OCI-M1 (cell line): ENCODE data around the gene SEZ6.

Experiments used
- DNase-seq: peaks from one replicate; lab custom pipeline; 2025; lab: John Stamatoyannopoulos, UW

The SEZ6 gene

DNA sequence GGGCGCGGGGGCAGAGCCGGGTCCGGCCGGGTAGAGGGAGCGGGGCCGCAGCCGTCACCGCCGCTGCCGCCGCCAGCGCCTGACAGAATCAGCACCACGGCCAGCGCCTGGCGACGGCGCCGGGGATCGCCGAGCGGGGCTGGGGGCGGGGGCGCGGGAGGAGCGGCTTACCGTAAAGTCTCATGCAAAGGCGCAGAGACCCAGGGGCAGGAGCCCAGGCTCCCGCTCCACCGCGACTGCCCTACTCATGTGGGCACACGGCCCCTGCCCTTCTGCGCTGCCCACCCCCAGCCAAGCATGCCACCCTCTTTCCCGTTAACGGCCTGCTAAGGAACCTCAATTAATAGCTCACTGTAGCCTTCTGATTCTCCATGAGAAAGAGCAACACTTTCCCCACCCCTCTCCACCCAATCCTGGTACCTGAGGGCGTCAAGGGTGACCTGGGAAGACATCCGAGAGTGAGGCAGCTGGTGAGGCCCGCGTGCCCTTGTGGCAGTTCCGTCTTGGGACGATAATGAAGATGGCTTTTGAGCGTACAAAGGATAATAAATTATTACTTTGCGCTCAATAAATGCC lies at the start of gene SEZ6:
TSS of gene SEZ6 (minus strand) at position 98 of the 576 bp plus-strand sequence. CDS start 164 bp downstream, outside the sequence.
- peak; percentile 88 for DNase-seq

GRCh38 chr17:29054835-29055234 lies 49.0 kb upstream of the SEZ6 start:
- DNase-seq = no peak

- DNase-seq = no peak
Measured at GRCh38 chr17:29051731-29052130, 45.9 kb upstream of the SEZ6 start.

GRCh38 chr17:29051194-29051593 lies 45.4 kb upstream of the SEZ6 start:
- DNase-seq = no peak

DNA sequence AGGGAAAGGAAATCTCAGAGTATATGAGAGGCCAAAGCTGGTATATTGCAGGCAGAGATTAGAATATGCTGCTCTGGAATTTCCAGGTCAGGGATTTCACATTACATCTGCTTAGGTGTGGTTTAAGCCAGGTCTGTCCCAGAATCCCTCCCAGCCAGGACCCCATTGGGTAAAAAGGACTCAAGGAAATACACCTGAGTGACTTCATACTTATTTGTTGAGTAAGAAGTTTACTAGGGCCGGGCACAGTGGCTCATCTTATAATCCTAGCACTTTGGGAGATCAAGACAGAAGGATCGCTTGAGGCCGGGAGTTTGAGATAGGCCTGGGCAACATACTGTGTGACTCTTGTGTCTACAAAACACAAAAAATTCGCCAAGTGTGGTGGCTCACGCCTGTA lies 44.3 kb upstream of the SEZ6 start:
- no peak for DNase-seq

GRCh38 chr17:29049541-29050145 lies 43.8 kb upstream of the SEZ6 start:
- no peak for DNase-seq

DNA sequence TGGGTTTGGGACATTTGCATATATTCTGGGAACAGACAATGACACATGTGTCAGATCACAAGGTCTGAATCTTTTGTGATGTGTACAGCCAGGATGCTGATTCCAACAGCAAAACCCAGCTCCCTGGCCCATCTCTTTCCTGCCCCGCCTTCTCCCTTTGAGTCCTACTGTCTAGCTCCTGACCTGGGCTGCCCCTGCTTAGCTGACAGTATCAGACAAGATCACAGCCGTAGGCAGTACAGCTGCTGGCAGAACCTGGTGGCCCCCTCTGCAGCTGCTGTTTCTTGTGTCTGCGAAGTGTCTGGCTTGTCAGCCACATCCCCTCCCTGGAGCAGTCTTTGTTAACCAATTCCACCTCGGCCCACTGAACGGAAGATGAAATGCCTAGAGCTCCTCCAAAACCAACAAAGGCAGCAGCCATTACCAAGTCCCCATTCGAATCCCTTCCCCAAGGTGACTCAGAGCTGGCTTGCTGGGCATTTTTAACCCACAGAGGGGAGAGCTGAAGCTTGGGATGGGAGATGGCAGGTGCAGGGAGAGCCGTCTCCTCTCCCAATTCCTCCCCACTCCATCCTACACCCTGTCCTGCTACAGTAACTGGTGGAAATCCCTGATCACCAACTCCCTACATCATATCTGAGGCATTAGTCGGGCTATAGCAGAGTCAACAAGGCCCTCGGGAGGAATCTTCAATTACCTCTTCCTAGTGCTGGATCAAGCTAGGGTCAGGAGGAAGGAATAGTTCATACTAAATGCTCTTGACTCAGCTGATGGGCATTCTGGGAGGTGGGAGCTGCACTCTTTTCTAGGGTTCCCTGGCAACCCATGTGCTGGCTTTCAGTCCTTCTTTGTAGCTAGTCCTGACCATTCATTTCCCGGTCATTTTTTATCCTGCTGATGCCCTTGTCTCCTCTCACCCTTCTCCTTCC lies 42.9 kb upstream of the SEZ6 start:
- DNase-seq = peak; percentile 20

- no peak for DNase-seq
Measured at GRCh38 chr17:29046473-29046839, 40.6 kb upstream of the SEZ6 start.

- peak; percentile 26 for DNase-seq
Measured at GRCh38 chr17:29045734-29046472, 40.1 kb upstream of the SEZ6 start.

GRCh38 chr17:29045026-29045425 lies 39.2 kb upstream of the SEZ6 start:
- DNase-seq = no peak

DNA sequence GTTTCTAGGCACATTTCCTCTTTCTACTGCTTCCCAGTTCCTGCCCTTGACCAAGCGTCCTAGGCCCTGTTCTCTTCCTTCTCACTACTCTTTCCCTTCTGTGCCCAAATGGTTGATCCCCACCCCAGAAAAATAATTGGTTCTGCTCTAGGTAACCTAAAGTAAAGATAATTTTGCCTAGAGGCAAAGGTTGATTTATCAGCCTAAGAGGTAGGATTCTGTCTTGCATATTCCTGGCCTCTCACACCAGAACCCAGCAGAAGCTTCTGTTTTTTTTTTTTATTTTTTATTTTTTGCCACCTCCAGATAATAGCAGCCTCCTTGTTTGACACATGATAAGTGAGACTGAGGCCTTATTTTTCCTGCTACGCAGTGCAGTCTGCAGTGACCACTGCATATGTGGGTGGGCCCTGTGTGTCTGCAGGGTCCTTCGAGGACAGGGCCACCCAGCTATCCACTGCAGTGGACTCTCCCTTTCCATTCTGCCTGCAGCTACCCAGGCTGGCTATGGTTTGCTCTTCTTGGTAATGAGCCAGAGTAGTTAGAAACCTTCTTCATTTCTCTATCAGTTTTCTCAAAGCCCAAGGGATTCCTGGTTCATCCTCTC lies 37.8 kb upstream of the SEZ6 start:
- no peak for DNase-seq

- peak; percentile 92 for DNase-seq
Measured at GRCh38 chr17:29042679-29043538, 37.1 kb upstream of the SEZ6 start, which contains the start of gene PIPOX. Gene PIPOX, plus strand, starts transcription at chr17:29043141. Its CDS starts 85 bp downstream, at chr17:29043226.

DNA sequence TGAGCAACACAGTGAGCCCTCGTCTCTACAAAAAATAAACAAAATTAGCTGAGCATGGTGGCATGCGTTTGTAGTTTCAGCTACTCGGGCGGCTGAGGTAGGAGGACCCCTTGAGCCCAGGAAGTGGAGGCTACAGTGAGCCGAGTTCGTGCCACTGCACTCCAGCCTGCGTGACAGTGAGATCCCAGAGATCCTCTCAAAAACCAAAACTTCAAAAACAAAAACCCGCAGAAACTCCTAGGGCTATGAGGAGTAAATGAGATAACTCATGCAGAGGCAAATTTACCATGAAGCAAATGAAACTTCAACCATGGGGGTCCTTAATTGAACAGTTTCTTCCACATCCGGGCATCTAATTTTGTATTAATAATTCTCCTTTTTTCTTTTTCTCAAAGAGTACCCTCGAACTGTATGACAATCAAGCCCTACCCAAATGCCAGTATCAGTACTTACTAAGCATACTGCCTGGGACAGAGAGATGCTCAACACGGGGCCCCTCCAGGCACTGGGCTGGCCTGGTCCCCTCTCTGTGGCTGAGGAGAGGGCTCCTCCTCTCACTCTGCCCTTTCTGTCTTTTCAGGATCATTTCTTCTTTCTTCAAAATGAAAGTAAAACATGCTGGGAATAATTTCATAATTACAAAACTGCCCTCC lies 36.3 kb upstream of the SEZ6 start:
- no peak for DNase-seq

DNA sequence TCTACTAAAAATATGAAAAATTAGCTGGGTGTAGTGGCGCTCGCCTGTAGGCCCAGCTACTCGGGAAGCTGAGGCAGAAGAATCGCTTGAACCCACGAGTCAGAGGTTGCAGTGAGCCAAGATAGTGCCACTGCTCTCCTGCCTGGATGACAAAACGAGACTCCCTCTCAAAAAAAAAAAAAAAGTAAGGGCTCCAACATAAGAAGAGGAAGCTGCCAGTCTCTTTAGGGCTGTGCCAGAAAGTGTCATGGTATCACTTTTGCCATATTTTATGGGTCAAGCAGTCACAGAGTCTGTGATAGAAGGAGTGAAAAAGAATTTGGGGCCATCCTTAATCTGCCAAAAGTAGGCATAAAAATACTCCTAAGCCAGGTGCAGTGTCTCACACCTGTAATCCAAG lies 35.7 kb upstream of the SEZ6 start:
- no peak for DNase-seq

DNA sequence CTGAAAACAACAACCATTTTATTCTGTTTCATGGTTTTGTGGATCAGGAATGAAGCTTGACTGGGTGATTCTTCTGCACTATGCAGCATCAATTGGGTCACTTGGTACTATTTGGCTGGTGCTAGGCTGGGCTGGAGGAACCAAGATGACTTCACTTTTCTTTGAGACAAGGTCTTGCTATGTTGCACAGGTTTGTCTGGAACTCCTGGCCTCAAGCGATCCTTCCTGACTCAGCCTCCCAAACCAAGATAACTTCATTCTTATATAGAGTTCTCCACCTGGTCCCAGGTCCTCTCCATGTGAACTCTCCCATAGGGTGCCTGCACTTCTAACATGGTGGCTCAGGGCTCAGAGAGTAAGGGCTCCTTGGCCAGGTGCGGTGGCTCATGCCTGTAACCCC lies 35.3 kb upstream of the SEZ6 start:
- DNase-seq = no peak

- no peak for DNase-seq
Measured at GRCh38 chr17:29039764-29040598, 34.1 kb upstream of the SEZ6 start.

GRCh38 chr17:29038085-29038795 lies 32.4 kb upstream of the SEZ6 start:
- no peak for DNase-seq

DNA sequence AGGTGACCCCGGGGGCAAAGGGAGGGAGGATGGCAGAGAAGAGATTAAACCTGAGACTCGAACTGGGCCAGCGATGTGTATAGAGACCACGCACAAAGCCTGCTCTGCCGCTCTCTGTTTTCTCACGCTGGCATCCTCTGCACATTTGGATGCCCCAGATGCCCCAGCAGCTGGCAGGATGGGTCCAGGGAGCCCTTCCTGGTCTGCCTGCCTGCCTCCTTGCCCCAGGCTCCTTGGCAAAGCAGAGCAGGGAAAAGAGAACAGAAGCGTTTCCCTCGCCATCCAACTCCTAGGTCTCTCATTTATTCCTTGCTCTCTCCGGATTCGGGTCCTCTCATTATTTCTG lies 31.9 kb upstream of the SEZ6 start:
- no peak for DNase-seq

DNA sequence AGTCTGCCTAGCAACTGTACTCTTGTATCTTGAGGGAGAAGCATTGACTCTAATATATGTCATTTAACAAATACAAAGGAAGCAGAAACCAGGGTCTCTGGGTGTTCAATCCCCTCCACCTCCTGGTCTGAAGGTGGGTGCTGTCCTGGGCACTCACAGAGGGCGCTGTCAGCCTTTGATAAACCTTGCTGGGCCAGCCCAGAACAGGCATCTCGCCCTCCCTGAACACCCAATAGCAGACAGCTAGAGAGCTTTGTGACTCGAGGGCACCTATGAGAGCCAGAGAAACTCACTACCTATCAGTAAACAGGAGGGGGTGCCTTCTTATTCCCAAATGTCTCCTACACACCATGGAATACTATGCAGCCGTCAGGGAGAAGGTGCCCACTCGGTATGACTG lies 30.8 kb upstream of the SEZ6 start:
- no peak for DNase-seq
